Endothelial cell of umbilical vein (primary cell): Measurements from ENCODE around the gene PRUNE2. TPM values are rescaled to one million over a fixed set of nuclear protein-coding genes. Genes with fewer than 3 reads are reported as not detected.

Source experiments
- BruUV-seq: library from RNA; stranded (reverse); fragments of 400-500 nt; replicated peaks from 2 replicates; lab custom pipeline; 2021; lab: Mats Ljungman, UMichigan
- CTCF ChIA-PET: fragments of 300-600, 350-600 bp; sonication (Branson Sonifier 250); formaldehyde crosslinking; loops from one replicate; lab custom pipeline; 2021; ENCODE audit warnings: antibody characterized with exemption, inconsistent platforms; lab: Charles Lee
- POLR2A ChIA-PET: fragments of 300-600, 350-600 bp; sonication (Branson Sonifier 250); formaldehyde crosslinking; loops from one replicate; lab custom pipeline; 2021; ENCODE audit warnings: antibody characterized with exemption, inconsistent platforms; lab: Charles Lee
- DNase-seq: peaks from one replicate; pipeline ENCODE4 v3.0.0-alpha.2; 2011; ENCODE audit warnings: low read depth, low spot score
- FAIRE-seq: peaks from 2 replicates; lab custom pipeline; 2011; peaks lifted over from hg19 to GRCh38; lab: Jason Lieb, UNC
- H2AFZ ChIP-seq: 2 replicates; pipeline ENCODE4 v1.6.0; 2012; ENCODE audit warnings: low read depth, low read length, control low read depth, inconsistent platforms
- H3K27ac ChIP-seq: 2 replicates; pipeline ENCODE4 v1.5.1; 2011; ENCODE audit warnings: low read depth, mild to moderate bottlenecking, control low read depth, low read length, moderate library complexity; ENCODE audit not compliant: insufficient read depth
- H3K27me3 ChIP-seq, 2 experiments: 2 replicates each; pipeline versions ENCODE4 v1.6.0 to v1.6.1; 2011; ENCODE audit warnings: low read length in 2 of 2, mixed read lengths in 1 of 2; ENCODE audit not compliant: control insufficient read depth in 2 of 2, insufficient read depth in 2 of 2
- H3K36me3 ChIP-seq, 2 experiments: 2 replicates in 1 of 2; 3 replicates in 1 of 2; pipeline ENCODE4 v1.5.1; 2011; ENCODE audit warnings: low read length in 2 of 2, mild to moderate bottlenecking in 1 of 2, moderate library complexity in 1 of 2; ENCODE audit not compliant: control insufficient read depth in 2 of 2, insufficient read depth in 2 of 2; ENCODE audit errors: extremely low read depth in 1 of 2
- H3K4me1 ChIP-seq: 3 replicates; pipeline ENCODE4 v1.5.1; 2011; ENCODE audit warnings: mild to moderate bottlenecking, low read length; ENCODE audit not compliant: control insufficient read depth, insufficient read depth; ENCODE audit errors: extremely low read depth
- H3K4me2 ChIP-seq: 2 replicates; pipeline ENCODE4 v1.6.1; 2011; ENCODE audit warnings: low read length, control low read depth, mixed read lengths; ENCODE audit not compliant: insufficient read depth
- H3K4me3 ChIP-seq, 3 experiments: fragments of 200-600 bp in 1 of 3; sonication (generic), shearing (Covaris generic) in 1 of 3; replicated peaks in 1 of 3; 2 replicates each; pipeline ENCODE4 v1.5.1; 2011 to 2016; ENCODE audit warnings: control low read depth in 3 of 3, low read length in 3 of 3, mild to moderate bottlenecking in 2 of 3, inconsistent platforms in 1 of 3, low read depth in 1 of 3, moderate library complexity in 1 of 3; ENCODE audit not compliant: insufficient read depth in 1 of 3
- H3K79me2 ChIP-seq: 2 replicates; pipeline ENCODE4 v1.6.0; 2012; ENCODE audit warnings: low read length, inconsistent platforms; ENCODE audit not compliant: control insufficient read depth, insufficient read depth
- H3K9ac ChIP-seq: replicated peaks from 2 replicates; pipeline ENCODE3; 2011; ENCODE audit warnings: low read length, control low read depth; ENCODE audit not compliant: insufficient read depth; ENCODE audit errors: extremely low read depth
- H3K9me1 ChIP-seq: replicated peaks from 3 replicates; pipeline ENCODE4 v1.6.0; 2011; ENCODE audit warnings: mild to moderate bottlenecking, low read length; ENCODE audit not compliant: control insufficient read depth, insufficient read depth; ENCODE audit errors: extremely low read depth
- H3K9me3 ChIP-seq: replicated peaks from 2 replicates; pipeline ENCODE4 v1.5.1; 2012; ENCODE audit warnings: low read length, inconsistent platforms; ENCODE audit not compliant: control insufficient read depth, insufficient read depth
- H4K20me1 ChIP-seq: replicated peaks from 2 replicates; pipeline ENCODE3; 2011; ENCODE audit warnings: mild to moderate bottlenecking, low read length; ENCODE audit not compliant: control insufficient read depth, insufficient read depth; ENCODE audit errors: extremely low read depth
- CTCF ChIP-seq, 2 donors: IDR thresholded peaks; 1 replicate in 1 of 2; 2 replicates in 1 of 2; pipeline ENCODE4 v1.5.1; 2011; ENCODE audit warnings: low read length in 2 of 2, mild to moderate bottlenecking in 2 of 2, moderate library complexity in 2 of 2, control low read depth in 1 of 2, inconsistent platforms in 1 of 2, low read depth in 1 of 2; ENCODE audit not compliant: insufficient read depth in 1 of 2; ENCODE audit errors: extremely low read depth in 1 of 2
- EZH2 ChIP-seq: IDR thresholded peaks from 2 replicates; pipeline ENCODE4 v1.6.1; 2012; ENCODE audit warnings: borderline replicate concordance, low read depth, mild to moderate bottlenecking, moderate library complexity, low read length, inconsistent platforms; ENCODE audit not compliant: severe bottlenecking
- FOS ChIP-seq: IDR thresholded peaks from 2 replicates; pipeline ENCODE4 v1.6.1; 2011; ENCODE audit warnings: mild to moderate bottlenecking, low read length, moderate library complexity, borderline replicate concordance; ENCODE audit not compliant: insufficient read depth
- GATA2 ChIP-seq: IDR thresholded peaks from 2 replicates; pipeline ENCODE4 v1.7.0; 2011; ENCODE audit warnings: low read depth, mild to moderate bottlenecking, moderate library complexity, mixed read lengths, low read length; ENCODE audit not compliant: insufficient read length, insufficient read depth
- JUN ChIP-seq: IDR thresholded peaks from 2 replicates; pipeline ENCODE4 v1.6.1; 2011; ENCODE audit warnings: borderline replicate concordance, low read depth; ENCODE audit not compliant: insufficient read length, insufficient read depth
- MYC ChIP-seq: IDR thresholded peaks from one replicate; pipeline ENCODE4 v1.6.1; 2011; ENCODE audit warnings: mild to moderate bottlenecking, low read depth, low read length
- POLR2A ChIP-seq: IDR thresholded peaks from 2 replicates; pipeline ENCODE4 v1.6.1; 2012; ENCODE audit warnings: low read depth, mild to moderate bottlenecking, control low read depth, low read length
- POLR2AphosphoS5 ChIP-seq: IDR thresholded peaks from 2 replicates; pipeline ENCODE4 v1.6.1; 2012; ENCODE audit warnings: low read depth, mild to moderate bottlenecking, control low read depth, low read length, moderate library complexity; ENCODE audit not compliant: insufficient read depth
- dilution Hi-C: fragments of 300-500 bp; cut with MboI; formaldehyde crosslinking; loops from one replicate; pipeline ENCODE4 v1.15.0; 2019; ENCODE audit warnings: low sequenced_read_pairs; ENCODE audit not compliant: extremely low pct_ligation_motif_present
- intact Hi-C: fragments of 100-400 bp; cut with micrococcal nuclease; formaldehyde crosslinking; loops from one replicate; pipeline ENCODE4 v1.10.0; 2022
- polyA plus RNA-seq, 4 experiments: library from polyadenylated mRNA; depleted of rRNA in 3 of 4; stranded (reverse) in 3 of 4; unstranded in 1 of 4; fragments of >200 nt; gene quantifications; 2 replicates each; pipeline versions ENCODE4 v1.2.1 to v1.2.3, GENCODE V29; 2011 to 2012; ENCODE audit warnings: missing spikeins in 1 of 4
- total RNA-seq: library from RNA; stranded (reverse); gene quantifications from 2 replicates; pipeline ENCODE4 v1.2.3, GENCODE V29; 2021
- TF ChIP-seq, protein P1 (sequence below): IDR thresholded peaks from 2 replicates; pipeline ENCODE4 v1.6.1; 2011; ENCODE audit not compliant: insufficient read depth, insufficient read length

The PRUNE2 gene
- total and polyA plus RNA-seq, 2 donors (not counting 3 experiments of a cell fraction or from before 2014, with no cell fraction given) = 15.8 to 21.7 TPM

DNA sequence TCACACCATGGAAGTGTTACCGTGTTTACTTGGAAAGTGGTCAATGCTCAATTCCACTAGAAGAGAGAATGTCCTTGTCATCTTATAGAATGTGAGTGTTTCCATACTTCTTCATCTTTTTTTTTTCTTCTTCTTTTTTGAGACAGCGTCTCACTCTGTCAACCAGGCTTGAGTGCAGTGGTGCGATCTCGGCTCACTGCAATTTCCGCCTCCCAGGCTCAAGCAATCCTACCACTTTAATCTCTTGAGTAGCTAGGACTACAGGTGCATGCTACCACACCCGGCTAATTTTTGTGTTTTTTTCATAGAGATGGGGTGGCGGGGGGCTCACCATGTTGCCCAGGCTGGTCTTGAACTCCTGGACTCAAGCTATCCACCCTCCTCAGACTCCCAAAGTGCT is 278.9 kb downstream of the PRUNE2 start:
- Histone ChIP-seq H3K4me3 (no peak overlapping the region), H3K36me3 (no peaks in the 10 kb centered on the region), H3K9ac (no peak overlapping the region), H2AFZ (no peak overlapping the region), H3K9me1 (no peaks in the 10 kb centered on the region), H3K4me1 (no peaks in the 10 kb centered on the region), H4K20me1 (no peaks in the 10 kb centered on the region), H3K4me2 (no peak overlapping the region), H3K27me3 (no peaks in the 10 kb centered on the region), H3K79me2 (no peaks in the 10 kb centered on the region), H3K9me3 (no peaks in the 10 kb centered on the region), H3K27ac (no peak overlapping the region)
- no peak for FAIRE-seq
- no peak for TF ChIP-seq FOS
- TF ChIP-seq, protein P1, sequence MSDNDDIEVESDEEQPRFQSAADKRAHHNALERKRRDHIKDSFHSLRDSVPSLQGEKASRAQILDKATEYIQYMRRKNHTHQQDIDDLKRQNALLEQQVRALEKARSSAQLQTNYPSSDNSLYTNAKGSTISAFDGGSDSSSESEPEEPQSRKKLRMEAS = no peak
- no peak for TF ChIP-seq JUN
- TF ChIP-seq POLR2A = no peak
- no peak for TF ChIP-seq MYC
- TF ChIP-seq POLR2AphosphoS5 = no peak
- TF ChIP-seq EZH2 = no peak
- no peak for TF ChIP-seq CTCF (IDR thresholded peaks at IDR 0.05; ENCODE audit: extremely low read depth in 1 of 2, insufficient read depth in 1 of 2, low read depth in 1 of 2, low read length in 2 of 2)
- TF ChIP-seq GATA2 = no peak
- intact Hi-C loops = no loop called here
- dilution Hi-C loops = no loop called here
- BruUV-seq = no TSS peak
- POLR2A ChIA-PET = no interaction called here
- CTCF ChIA-PET = interaction anchor here (0.6 kb wide), 1 partner anchor 1415 kb away, joined by 3 read pairs; no protein-coding TSS in a partner anchor
- no peak for DNase-seq
